Progenitor cell of endocrine pancreas (in vitro differentiated cells): Measurements from ENCODE around the gene DCTN2. TPM values are rescaled to one million over a fixed set of nuclear protein-coding genes. Genes with fewer than 3 reads are reported as not detected.

Experiments used
- DNase-seq: peaks from one replicate; pipeline ENCODE4 v3.0.0; 2021; ENCODE audit warnings: low spot score; ENCODE audit not compliant: unreplicated experiment
- H3K27ac Mint-ChIP-seq: 2 replicates; pipeline ENCODE4 v1.8.0; 2021; ENCODE audit warnings: mild to moderate bottlenecking, moderate library complexity, mixed read lengths
- H3K27me3 Mint-ChIP-seq: 2 replicates; pipeline ENCODE4 v1.8.0; 2021; ENCODE audit warnings: mixed read lengths
- H3K36me3 Mint-ChIP-seq: 2 replicates; pipeline ENCODE4 v1.8.0; 2022; ENCODE audit warnings: mixed read lengths; ENCODE audit not compliant: insufficient read depth
- H3K4me1 Mint-ChIP-seq: 2 replicates; pipeline ENCODE4 v1.8.0; 2021; ENCODE audit warnings: low read depth, mixed read lengths
- H3K4me3 Mint-ChIP-seq: 2 replicates; pipeline ENCODE4 v1.8.0; 2021; ENCODE audit warnings: low read depth, mild to moderate bottlenecking, moderate library complexity, mixed read lengths
- H3K9me3 Mint-ChIP-seq: 2 replicates; pipeline ENCODE4 v1.8.0; 2021; ENCODE audit warnings: low read depth, mixed read lengths
- total RNA-seq: library from RNA; stranded (reverse); gene quantifications from 2 replicates; pipeline ENCODE4 v1.2.1, GENCODE V29; 2021
- TF ChIP-seq, protein P1 (sequence below): fragments of 200-600 bp; sonication (generic); IDR thresholded peaks from one replicate; pipeline ENCODE4 v1.5.0; 2021; ENCODE audit warnings: antibody characterized with exemption, mild to moderate bottlenecking; ENCODE audit not compliant: unreplicated experiment

DCTN2 gene
- total RNA-seq, 1 donor from 2014 or later = 144 TPM

DNA sequence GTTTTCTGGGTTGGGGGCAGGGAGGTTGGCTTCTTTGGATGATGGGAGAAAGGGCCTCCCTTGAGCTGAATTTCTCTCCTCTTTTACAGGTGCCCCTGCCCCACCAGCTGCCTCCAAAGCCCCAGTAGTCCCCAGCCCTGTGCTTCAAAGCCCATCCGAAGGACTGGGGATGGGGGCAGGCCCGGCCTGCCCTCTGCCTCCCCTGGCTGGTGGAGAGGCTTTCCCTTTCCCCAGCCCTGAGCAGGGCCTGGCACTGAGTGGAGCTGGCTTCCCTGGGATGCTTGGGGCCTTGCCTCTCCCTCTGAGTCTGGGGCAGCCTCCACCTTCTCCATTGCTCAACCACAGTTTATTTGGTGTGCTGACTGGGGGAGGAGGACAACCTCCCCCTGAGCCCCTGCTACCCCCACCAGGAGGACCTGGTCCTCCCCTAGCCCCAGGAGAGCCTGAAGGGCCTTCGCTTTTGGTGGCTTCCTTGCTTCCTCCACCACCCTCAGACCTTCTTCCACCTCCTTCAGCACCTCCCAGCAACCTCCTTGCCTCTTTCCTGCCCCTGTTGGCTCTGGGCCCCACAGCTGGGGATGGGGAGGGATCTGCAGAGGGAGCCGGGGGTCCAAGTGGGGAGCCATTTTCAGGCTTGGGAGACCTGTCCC lies 20.4 kb downstream of the DCTN2 start:
- Mint-ChIP-seq H3K27me3 (no peaks in the 10 kb centered on the region), H3K4me3 (no peak overlapping the region), H3K4me1 (peaks cover 21% of the 10 kb centered on the region), H3K27ac (no peak overlapping the region), H3K9me3 (no peaks in the 10 kb centered on the region), H3K36me3 (peaks cover 10% of the 10 kb centered on the region)
- TF ChIP-seq, protein P1, sequence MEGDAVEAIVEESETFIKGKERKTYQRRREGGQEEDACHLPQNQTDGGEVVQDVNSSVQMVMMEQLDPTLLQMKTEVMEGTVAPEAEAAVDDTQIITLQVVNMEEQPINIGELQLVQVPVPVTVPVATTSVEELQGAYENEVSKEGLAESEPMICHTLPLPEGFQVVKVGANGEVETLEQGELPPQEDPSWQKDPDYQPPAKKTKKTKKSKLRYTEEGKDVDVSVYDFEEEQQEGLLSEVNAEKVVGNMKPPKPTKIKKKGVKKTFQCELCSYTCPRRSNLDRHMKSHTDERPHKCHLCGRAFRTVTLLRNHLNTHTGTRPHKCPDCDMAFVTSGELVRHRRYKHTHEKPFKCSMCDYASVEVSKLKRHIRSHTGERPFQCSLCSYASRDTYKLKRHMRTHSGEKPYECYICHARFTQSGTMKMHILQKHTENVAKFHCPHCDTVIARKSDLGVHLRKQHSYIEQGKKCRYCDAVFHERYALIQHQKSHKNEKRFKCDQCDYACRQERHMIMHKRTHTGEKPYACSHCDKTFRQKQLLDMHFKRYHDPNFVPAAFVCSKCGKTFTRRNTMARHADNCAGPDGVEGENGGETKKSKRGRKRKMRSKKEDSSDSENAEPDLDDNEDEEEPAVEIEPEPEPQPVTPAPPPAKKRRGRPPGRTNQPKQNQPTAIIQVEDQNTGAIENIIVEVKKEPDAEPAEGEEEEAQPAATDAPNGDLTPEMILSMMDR = no peak
- no peak for DNase-seq

DNA sequence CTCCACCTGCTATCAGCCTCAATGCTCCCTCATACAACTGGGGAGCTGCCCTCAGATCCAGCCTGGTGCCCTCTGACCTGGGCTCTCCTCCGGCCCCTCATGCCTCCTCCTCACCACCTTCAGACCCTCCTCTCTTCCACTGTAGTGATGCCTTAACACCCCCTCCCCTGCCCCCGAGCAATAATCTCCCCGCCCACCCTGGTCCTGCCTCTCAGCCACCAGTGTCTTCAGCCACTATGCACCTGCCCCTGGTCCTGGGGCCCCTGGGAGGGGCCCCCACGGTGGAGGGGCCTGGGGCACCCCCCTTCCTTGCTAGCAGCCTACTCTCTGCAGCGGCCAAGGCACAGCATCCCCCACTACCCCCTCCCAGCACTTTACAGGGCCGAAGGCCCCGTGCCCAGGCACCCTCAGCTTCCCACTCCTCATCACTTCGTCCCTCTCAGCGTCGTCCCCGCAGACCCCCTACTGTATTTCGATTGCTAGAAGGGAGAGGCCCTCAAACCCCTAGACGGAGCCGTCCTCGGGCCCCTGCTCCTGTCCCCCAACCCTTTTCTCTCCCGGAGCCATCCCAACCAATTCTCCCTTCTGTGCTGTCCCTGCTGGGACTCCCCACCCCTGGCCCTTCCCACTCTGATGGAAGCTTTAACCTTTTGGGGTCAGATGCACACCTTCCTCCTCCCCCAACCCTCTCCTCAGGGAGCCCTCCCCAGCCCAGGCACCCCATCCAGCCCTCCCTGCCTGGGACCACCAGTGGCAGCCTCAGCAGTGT lies 21.2 kb downstream of the DCTN2 start:
- no peaks in the 10 kb centered on the region for H3K27me3 Mint-ChIP-seq
- H3K9me3 Mint-ChIP-seq = no peaks in the 10 kb centered on the region
- no peak overlapping the region for H3K27ac Mint-ChIP-seq
- no peak overlapping the region for H3K4me3 Mint-ChIP-seq
- H3K36me3 Mint-ChIP-seq = peaks cover 8% of the 10 kb centered on the region
- TF ChIP-seq, protein P1 = no peak
- H3K4me1 Mint-ChIP-seq = peaks cover 24% of the 10 kb centered on the region
- DNase-seq = no peak

DNA sequence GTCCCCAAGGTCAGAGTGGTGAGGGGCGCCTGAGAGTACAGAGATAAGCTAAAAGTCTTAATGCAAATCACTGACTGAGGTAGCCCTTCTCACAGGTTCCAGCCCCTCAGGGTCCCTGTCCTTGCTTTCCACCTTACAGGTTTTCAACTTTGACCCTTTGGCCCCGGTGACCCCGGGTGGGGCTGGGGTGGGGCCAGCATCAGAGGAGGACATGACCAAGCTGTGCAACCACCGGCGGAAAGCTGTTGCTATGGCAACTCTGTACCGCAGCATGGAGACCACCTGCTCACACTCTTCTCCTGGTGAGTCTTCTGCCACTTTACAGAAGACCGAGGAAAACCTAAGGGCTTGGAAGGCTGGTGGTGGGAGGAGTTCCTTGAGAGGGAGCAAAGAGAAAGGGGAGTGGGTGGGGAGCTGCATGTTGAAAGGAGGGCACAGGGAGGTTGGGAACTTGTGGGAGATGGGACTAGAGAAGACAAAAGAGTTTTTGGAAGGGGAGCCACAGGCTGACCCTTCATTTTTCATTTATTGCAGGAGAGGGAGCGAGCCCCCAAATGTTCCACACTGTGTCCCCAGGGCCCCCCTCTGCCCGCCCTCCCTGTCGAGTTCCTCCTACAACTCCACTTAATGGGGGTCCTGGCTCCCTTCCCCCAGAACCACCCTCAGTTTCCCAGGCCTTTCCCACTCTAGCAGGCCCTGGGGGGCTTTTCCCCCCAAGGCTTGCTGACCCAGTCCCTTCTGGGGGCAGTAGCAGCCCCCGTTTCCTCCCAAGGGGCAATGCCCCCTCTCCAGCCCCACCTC lies 22.0 kb downstream of the DCTN2 start:
- no peak for DNase-seq
- Mint-ChIP-seq H3K4me1 (peaks cover 24% of the 10 kb centered on the region), H3K27me3 (no peaks in the 10 kb centered on the region), H3K36me3 (peaks cover 7% of the 10 kb centered on the region), H3K27ac (peak overlapping the region; percentile 59), H3K9me3 (no peaks in the 10 kb centered on the region), H3K4me3 (peak overlapping the region; percentile 96)
- TF ChIP-seq, protein P1 = no peak

DNA sequence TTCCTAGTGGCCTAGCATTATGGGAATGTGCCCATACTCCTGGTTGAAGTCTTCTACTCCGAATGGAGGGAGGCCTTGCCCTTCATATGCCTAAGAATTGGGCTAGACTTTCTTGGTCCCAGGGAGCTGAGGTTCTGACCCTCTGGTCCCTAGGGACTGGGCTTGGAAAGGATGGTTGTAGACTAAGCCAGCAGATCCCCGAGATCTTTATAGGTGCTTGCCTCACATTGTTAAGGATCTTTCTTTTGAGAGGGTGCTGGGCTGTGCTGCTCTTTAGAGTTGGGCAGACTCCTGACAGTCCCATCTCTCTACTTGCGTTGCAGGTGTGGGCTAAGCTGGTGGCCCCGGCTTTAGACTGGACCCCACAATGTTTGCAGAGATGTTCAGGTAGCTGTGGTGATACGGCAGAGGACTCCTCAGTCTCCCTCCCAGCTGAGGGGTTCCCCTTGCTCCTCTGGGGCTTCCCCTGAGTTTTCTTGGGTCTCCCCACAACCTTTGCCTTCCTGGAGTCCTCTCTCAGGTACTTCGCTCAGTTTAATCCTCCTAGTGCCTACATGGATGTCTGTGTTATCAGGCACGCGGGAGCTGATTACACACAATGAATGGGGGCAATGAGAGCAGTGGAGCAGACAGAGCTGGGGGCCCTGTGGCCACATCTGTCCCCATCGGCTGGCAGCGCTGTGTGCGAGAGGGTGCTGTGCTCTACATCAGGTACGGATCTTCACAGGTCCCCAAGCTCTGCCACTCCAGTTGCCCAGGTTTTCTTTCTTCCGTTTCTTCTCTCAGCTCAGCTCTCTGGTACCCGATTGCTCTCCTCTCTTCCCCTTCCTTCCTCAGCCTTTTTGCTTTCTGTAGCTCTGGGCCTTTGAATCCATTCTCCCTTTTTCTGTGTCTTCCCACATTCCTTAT lies 23.0 kb downstream of the DCTN2 start:
- Mint-ChIP-seq H3K9me3 (no peaks in the 10 kb centered on the region), H3K36me3 (peaks cover 5% of the 10 kb centered on the region), H3K27ac (peak overlapping the region; percentile 97), H3K4me3 (peak overlapping the region; percentile 96), H3K4me1 (peaks cover 29% of the 10 kb centered on the region), H3K27me3 (no peaks in the 10 kb centered on the region)
- TF ChIP-seq, protein P1 = no peak
- DNase-seq = no peak
